A172 (cell line): ENCODE data around the gene GMPR. TPM values are rescaled to one million over a fixed set of nuclear protein-coding genes. Genes with fewer than 3 reads are reported as not detected.

ENCODE experiments used
- DNase-seq: peaks from one replicate; pipeline ENCODE4 v3.0.0-alpha.2; 2015; ENCODE audit warnings: low spot score
- total RNA-seq: library from RNA; depleted of rRNA; stranded (reverse); fragments of >200 nt; shearing (Covaris generic); gene quantifications from 2 replicates; pipeline ENCODE4 v1.2.3, GENCODE V29; 2014; rRNA removed

Gene GMPR
- total RNA-seq: 6.6 and 9.6 TPM in 2 replicates

DNA sequence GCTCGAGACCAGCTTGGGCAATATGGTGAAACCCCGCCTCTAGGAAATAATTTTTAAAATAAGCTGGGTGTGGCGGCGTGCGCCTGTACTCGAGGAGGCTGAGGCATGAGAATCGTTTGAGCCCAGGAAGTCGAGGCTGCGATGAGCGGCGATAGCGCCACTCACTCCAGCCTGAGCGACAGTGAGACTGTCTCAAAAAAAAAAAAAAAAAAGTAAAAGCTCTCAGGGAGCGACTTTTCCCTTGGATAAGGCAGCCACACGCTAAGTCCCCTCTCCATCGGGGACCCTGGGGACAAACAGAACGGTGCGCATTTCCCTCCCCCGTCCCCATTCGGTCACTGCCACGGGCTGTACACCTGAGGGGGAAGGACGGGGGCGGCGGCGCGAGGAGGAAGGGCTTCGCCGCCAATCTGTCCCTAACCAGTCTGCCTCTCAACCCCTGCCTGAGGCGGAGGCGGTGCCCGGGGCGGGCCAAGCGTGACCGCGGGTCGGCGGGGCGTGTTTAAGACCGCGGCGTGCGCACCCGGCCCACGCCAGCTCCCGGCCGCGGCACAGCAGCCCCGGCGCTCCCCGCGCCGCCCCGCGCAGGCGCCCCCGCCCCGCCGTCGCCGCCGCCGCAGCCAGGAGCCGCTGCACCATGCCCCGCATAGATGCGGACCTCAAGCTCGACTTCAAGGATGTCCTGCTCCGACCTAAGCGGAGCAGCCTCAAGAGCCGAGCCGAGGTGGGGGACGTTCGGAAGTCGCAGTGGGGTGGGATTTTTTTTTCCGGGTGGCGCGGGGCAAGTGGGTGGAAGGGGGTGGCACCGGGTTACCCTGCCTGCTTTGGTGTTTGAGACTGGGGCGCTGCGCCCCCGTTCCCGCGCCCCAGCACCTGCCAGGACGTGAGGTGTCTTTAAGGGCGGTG lies at the start of gene GMPR:
Gene GMPR, plus strand, starts transcription at position 531 of the 906 bp plus-strand sequence. Its CDS starts 107 bp downstream, at position 638.
- peak; percentile 17 for DNase-seq

DNA sequence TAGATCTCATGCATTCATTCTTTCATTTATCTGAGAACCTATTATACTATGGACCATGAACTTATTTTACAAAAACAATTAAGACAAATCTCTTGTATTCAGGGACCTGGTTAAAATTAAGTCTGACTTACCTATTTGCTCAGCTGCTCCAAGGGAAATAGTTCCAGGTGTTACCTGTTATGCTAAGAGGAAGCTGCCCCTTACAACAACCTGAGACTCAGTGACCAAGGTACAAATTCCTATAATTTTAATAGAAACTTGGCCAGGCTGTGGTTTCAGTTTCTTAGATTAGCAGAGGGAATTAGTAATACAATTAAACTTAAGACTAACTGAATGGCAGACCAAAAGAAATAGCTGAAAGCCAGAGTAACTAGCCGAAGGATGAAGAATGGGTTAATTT lies 48.2 kb upstream of the GMPR start:
- DNase-seq: no peak

DNA sequence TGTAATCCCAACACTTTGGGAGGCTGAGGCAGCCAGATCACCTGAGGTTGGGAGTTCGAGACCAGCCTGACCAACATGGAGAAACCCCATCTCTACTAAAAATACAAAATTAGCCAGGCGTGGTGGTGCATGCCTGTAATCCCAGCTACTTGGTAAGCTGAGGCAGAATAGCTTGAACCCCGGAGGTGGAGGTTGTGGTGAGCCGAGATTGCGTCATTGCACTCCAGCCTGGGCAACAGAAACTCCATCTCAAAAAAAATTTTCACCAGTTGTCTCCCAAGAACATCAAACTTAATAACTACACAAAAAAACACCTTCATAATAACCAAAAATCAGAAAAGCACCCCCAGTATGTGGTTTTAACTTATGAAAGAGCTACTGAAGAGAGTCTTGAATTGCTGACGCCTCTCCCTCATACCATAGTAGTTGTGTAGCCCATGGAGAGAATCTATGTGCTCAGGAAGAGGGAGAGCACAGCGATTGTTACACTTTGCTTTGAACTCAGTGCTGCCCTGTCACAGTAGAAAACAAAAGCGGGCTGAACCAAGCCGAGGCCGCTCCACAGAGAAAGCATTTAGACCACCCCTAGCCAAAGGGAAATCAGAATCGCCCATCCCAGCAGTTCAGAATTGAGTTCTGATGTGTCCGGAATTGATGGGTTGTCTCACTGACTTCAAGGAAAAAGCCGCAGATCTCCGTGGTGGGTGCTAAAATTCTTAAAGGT lies 42.0 kb upstream of the GMPR start:
- no peak for DNase-seq

DNA sequence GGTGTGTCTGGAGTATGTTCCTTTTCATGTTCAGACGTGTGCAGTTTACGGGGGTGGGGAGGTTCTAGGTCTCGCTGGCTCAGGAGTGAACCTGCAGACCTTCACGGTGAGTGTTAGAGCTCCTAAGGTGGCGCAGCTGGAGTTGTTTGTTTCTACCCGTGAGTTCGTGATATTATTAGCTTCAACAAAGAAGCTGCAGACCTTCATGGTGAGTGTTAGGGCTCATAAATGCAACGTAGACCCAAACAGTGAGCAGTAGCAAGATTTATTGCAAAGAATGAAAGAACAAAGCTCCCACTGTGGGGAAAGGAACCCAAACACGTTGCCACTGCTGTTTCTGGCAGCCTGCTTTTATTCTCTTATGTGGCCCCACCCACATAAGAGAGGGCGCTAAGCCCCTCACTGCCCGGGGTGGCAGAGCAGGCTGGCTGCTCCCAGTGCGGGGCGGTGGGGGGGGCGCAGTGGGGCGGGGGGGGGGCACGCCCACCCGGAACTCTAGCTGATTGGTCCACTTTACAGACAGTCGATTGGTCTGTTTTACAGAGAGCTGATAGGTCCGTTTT lies 41.3 kb upstream of the GMPR start:
- DNase-seq: no peak

DNA sequence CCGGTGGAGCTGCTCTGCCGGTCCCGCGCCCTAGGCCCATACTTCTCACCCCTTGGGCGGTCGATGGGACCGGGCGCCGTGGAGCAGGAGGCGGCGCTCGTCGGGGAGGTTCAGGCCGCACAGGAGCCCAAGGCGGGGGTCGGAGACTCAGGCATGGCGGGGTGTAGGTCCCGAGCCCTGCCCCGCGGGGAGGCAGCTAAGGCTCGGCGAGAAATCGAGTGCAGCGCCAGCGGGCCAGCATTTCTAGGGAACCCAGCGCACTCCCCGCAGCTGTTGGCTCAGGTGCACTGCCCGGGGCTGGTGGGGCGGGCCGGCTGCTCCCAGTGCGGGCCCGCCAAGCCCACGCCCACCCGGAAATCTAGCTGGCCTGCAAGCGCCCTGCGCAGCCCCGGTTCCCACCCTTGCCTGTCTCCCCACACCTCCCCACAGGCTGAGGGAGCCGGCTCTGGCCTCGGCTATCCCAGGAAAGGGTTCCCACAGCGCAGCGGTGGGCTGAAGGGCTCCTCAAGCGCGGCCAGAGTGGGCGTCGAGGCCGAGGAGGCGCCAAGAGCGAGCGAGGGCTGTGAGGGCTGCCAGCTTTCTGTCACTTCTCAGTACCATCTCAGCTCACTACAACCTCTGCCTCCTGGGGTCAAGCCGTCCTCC lies 40.2 kb upstream of the GMPR start:
- no peak for DNase-seq

DNA sequence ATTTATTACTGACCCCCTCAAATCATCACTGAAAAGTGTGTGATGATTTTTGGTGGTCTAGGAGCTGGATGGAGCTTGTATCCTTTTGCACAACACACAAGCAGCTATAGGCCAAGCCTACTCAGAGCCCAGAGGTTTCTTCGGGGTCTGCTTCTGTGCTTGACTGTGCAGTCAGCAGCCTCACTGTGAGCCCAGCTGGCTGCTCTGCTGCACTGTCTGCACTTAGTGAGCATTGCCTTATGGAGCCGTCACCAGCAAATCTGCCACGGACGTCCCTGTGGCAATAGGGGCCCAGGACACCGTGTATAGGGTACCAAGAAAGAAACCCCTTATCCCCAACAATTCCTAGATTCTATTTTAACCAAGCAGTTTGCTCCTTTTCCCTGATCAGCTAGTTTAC lies 38.6 kb upstream of the GMPR start:
- DNase-seq: no peak

DNA sequence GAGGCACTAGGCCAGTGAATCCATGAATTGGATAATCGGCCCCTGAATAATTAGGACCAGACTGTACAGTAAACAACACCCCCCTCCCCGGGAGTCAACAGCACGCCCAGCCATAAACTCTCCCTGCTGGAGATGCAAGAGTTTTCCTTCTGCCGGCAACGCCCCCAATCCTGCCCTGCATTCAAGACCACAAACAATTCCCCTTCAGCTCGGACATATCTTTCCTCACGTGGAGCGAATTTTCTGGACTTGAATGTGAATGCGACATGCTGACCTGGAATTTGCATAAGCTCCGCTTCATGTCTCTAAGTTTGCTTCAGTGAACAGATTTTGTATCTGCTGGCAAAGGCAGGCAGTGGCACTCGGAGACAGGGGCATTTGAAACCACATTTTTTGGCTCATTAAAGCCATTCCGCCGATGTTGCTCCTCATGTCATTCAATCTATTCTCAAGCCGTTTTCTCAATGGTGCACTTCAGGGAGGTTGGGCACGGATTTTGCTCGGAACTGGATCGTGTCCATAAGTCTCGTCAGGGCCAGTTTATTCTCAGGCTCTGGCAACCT lies 38.0 kb upstream of the GMPR start:
- DNase-seq: no peak

DNA sequence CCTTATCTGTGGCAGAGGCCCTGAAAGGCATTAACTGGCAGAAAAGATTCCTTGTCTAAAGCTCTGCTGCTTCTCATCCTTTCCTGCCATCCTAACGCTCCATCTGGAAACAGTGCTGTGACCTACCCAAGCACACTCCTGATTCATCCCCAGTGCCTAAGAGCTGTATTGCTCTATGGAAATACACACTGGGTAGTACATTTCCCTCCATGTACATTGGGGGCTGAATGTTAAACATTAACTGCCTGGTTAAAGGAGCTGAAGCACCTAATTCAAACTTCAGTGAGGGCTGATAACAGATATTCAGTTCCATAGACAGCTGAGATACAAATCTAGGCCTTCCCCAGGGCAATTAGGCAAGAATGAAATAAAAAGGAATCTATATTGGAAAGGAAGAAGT lies 36.7 kb upstream of the GMPR start:
- DNase-seq: no peak

DNA sequence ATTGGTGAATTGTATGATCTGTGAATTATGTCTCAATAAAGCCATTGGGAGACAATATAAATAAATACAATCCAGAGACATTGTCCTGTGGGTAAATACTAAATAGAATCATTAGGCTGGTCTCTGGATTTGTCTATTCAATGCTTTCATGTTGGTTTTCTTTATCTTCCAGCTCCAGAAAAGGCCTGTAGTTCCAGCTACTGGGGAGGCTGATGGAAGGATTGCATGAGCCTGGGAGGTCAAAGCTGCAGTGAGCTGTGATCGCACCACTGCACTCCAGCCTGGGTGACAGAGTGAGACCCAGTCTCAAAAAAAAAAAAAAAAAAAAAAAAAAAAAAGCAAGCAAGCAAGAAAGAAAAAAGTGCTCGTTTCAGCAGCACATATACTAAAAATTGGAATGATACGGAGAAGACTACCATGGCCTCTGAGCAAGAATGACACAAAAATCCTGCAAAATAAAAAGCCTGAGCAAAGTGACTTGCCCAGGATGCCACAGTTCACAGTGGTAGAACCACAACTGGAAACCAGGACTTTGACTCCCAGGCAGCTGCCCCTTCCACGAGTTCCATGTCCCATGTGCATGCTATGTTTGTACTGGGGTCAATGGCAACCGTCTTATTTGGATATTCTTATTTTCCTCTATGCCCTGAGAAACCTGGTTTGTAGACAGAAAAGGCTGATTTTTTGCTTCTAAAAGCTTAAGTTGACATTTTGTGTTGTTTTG lies 33.6 kb upstream of the GMPR start:
- DNase-seq: no peak

DNA sequence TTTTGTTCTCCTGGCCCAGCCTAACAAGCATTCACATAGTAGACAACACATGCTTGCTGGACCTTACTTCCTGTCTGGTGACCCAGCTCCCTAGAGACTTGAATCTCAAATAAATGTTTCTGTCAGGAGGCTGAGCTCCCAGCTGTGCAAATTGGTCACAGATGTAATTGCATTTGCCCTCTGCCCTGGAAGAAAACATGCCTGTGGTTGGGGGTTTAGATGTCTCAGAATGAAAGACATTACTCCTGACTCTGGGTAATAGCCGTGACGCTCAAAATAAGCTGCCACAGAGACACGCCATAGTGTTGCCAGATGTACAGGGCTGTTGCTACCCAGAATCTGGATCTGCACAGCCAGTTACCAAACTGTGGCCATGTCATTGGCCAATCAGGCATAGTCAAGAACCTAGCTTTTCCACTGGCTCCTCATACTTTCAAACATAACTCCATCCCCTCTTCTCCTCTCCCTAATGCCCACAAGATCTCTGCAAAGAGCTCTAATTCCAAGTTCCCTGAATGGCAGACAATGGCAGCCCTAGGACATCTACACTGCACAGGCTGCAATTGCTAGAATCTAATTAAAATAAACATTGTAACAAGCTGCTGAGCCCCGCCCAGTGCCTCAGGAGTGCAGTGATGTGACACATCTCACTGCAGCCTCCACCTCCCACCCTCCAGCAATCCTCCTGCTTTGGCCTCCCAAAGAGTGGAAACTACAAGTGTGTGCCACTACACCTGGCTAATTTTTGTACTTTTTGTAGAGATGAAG lies 32.8 kb upstream of the GMPR start:
- no peak for DNase-seq

DNA sequence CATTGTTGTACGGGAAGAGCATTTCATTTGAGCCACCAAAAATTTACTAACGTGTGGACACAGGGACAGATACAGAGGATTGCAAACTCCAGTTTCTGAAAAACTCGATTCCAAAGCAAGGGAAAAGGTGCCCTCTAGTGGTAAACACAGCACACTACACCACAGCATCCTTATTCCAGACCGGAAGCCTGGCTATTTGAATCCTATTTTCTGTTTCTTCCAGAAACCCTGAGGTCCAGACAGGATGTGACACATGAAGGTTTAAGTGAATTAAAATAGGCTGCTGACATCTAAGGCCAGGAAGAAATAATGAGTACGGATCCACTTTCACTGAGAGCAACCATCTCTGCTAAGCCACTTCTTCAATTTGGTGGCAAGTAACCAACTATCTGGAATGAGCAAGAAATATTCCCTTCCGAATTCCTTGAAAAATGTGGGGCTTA lies 31.8 kb upstream of the GMPR start:
- DNase-seq: peak; percentile 79

DNA sequence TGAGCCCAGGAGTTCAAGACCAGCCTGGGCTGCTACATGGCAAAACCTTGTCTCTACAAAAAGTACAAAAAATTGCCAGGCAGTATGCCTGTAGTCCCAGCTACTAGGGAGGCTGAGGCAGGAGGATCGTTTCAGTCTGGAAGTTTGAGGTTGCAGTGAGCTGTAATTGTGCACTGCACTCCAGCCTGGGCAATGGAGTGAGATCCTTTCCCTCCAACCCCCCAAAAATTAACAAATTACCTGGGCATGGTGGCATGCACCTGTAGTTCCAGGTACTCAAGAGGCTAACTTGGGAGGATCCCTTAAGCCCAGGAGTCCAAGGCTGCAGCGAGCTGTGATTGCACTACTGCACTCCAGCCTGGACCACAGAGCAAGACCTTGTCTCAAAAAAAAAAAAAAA lies 29.4 kb upstream of the GMPR start:
- no peak for DNase-seq

DNA sequence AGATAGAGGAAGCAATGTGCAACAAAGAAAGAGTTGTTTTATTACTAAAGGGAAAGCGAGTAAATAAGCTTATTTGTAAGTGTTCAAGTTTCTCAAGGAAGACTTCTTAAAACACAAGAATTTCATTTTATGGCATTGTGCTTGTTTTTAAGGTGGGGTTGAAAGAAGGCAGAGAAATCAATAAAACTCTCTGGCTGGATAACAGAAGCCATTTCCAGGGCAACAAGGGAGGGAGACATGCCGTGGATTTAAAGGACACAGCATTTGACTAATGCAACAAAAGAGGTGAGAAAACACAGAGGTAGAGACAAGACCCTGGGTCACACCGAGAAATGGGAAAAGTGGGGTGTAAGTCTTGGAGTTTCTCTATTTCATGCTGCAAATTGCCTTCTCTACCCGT lies 28.8 kb upstream of the GMPR start:
- DNase-seq: no peak

DNA sequence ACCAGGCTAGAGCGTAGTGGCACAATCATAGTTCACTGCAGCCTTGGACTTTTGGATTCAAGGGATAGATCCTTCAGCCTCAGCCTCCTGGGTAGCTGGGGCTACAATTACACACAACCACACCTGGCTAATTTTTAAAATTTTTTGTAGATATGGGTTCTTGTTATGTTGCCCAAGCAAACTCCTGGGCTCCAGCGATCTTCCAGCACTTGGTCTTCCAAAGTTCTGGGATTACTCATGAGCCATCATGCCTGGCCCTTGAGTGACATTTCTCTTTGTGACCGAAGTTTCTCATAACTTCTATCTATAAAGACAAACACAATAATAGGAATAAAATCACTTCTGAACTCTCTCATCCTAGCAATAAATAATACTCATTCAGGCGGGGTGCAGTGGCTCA lies 26.1 kb upstream of the GMPR start:
- DNase-seq: no peak

DNA sequence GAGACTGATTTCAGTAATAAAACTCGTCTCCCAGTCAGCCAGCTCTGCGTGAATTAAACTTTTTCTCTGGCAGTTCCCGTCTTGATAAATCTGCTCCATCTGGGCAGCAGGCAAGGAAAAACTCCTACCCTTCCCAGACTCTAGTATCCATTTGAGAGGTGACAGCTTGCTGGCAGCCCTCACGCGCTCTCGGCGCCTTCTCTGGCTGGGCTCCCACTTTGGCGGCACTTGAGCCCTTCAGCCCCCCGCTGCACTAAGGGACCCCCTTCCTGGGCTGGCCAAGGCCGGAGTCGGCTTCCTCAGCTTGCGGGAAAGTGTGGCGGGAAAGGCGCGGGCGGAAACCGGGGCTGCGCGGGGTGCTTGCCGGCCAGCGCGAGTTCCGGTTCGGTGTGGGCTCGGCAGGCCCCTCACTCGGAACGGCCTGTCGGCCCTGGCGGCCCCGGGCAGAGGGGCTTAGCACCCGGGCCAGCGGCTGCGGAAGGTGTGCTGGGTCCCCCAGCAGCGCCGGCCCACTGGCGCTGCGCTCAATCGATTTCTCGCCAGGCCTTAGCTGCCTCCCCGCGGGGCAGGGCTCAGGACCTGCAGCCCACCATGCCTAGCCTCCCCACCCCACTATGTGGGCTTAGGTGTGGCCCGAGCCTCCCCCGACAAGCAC lies 21.8 kb upstream of the GMPR start:
- DNase-seq: no peak

DNA sequence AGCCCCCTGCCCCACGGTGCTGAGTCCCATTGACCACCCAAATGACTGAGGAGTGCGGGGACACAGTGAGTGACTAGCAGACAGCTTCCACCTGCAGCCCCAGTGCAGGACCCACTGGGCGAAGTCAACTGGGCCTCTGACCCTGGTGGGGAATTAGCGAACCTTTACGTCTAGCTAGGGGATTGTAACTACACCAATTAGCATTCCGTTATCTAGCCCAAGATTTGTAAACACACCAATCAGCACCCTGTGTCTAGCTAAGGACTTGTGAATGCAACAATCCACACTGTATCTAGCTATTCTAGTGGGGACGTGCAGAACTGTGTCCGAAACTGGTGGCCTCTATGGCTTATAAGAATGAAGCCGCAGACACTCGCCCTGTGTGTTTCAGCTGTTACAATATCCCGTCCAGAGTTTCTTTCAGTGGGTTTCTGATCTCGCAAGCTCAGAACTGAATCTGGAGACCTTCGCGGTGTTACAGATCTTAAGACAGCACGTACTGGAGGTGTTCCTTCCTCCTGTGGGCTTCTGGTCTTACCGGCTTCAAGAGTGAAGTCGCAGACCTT lies 21.1 kb upstream of the GMPR start:
- DNase-seq: no peak

DNA sequence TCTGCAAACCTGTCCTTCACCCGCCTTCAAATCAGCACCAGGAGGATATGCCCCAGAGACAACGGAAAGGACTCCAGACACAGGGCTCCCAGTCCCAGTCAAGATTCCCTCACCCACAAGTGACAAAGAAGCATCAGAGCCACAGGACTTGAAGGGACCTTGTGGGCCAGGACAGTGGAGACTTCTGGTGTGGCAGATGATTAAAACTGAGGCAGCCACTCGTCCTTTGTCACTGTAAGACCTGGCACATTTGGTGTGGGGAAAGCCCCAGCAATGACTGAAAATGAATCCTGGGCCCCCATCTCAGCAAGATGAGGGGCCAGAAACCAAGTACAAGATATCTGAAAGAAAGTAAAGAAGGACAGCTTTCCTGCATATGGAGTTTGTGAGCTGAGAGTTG lies 15.6 kb upstream of the GMPR start:
- DNase-seq: no peak

DNA sequence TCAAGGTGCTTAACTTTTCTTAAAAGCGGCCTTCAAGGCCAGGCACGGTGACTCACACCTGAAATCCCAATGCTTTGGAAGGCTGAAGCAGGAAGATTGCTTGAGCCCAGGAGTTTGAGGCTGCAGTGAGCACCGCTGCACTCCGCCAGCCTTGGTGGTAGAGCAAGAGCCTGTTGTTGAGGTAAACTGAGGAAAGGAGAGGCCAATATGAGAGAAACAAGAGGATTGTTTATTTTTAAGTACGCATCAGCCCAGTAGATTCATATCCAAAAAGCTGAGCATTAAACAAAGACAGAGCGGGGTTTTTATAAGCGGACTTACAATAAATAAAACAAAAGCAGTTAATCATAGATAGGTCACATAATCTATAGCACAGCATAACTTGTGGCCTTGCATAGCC lies 15.0 kb upstream of the GMPR start:
- DNase-seq: no peak

DNA sequence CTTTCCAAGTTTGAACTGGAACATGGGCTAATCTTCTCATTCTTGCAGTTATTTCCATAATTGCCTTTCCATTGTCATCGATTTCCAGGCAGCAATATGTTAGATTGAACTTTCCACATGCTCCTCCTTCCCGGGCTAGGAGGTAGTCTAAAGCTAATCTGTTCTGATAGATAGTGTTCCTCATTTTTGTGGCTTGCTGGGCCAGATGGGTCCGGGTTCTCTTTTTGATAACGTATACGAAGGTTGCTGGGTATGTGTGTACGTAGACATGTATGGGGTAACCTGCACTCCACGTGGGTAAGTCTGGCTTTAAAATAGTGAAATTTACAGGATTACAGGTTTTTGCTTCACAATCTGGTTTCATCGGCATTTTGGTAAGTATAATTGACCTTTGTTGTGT lies 14.0 kb upstream of the GMPR start:
- DNase-seq: no peak
